Suppressor macrophage (primary cell): ENCODE results near the gene GPSM1.
"Not testable (repeated sequence)": the region's sequence is repeated elsewhere in the genome, so short reads cannot be mapped to it uniquely, and the experiment has no call there.

Experiments
- DNase-seq, 4 experiments: peaks; one replicate each; pipeline ENCODE4 v3.0.0-alpha.2; 2020 to 2022

The GPSM1 gene

DNA sequence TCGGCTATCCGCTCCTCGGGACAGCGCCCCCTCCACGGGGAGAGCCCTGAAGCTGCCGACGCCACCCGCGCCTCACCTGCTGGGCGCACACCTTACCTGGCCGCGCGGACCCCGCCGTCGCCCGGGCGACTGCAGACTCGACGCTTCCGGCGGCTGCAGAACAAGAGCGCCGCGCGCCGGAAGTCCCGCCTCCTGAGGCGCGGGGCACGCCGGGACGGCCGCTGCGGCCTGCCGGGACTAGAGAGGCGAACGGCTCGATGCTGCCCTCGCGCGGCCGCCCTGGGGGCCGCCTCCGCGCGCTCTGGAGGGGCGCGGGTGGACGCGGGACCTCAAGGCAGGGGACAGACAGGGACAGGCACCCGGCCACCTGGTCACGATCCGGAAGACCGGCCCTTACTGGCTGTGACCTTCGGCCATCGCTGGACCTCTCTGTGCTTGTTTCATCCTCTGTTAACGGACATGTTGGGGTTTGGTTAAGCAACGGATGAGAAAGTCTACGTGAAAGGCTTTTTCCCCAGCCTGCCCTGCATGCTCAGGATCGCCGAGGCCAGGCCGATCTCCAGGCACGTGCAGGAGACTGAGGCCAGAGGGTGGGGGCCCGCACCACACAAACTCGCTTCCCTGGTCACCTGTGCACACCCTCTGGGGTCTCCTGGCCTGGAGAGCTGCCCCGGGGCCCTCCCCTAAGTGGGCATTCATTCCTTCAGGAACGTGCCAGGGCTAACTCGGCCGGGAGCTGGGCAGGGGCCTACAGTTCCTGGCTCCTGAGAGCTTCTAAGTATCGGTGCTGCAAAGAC lies 72.9 kb downstream of the GPSM1 start, which contains the start of gene SNAPC4:
Gene SNAPC4 (minus strand): TSS at position 133 of the 797 bp plus-strand sequence. CDS start 1,742 bp downstream, outside the sequence.
- peak; percentile 94 to 97 (median 96) for DNase-seq

- no peak for DNase-seq
Observed at GRCh38 chr9:136401173-136401922, 74.0 kb downstream of the GPSM1 start.

- no peak for DNase-seq
Observed at GRCh38 chr9:136402067-136402466, 74.7 kb downstream of the GPSM1 start.

GRCh38 chr9:136403538-136403914 lies 76.2 kb downstream of the GPSM1 start:
- no peak for DNase-seq

DNA sequence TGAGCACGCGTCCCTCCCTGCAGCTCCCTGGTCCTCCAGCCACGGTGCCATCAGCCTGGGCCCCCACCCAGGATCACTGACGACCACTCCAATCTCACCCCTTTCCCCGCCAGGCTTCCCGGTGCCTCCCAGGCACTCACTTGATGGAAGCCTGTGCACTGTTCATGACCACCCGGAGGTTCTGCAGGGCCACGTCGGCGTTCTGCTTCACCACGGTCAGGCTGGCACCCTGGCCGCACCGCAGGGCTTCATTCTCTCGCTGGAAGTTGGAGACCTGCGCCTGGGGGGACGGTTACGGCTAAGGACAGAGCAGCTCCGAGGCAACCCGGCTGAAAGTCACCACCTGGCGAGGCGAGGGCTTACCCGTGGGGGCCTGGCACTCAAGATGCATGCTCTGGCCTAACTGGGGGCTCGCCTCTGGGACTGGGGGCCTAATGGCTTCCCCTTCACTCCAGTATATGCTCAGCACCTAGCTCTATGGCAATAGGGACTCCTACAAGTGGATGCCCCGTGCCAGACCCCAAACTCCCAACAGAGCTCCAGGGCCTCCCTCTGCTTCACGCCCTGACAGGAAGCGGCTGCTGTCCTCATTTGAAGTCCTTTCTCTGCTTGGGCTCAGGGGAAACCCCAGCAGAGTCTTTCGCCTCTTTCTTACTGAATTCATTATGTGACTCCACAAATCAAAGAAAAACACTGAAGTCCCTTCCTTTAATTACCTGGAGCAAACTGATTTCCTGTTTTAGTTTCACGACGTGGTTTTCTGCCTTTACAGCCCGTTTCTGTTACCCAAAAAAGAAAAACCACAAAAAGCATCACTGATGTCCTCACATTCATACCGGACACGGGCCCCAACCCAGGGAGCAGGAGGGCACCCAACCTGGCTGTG lies 76.8 kb downstream of the GPSM1 start:
- no peak for DNase-seq

DNA sequence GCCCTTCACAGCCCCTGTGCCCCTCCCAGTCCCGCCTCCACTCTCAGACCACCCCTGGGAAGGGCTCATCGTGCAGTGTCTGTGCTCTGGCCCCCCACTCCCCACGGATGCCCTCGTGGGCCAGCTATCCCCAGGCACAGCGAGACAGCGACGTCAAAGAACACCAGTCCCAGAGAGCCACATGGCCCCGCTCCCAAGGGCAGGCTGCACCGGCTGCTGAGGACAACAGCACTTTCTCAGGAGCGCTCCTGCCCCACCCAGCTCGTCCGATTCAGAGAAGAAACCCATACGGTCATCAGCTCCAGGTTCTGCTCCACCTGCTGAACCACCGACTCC lies 77.4 kb downstream of the GPSM1 start:
- DNase-seq, result no peak

DNA sequence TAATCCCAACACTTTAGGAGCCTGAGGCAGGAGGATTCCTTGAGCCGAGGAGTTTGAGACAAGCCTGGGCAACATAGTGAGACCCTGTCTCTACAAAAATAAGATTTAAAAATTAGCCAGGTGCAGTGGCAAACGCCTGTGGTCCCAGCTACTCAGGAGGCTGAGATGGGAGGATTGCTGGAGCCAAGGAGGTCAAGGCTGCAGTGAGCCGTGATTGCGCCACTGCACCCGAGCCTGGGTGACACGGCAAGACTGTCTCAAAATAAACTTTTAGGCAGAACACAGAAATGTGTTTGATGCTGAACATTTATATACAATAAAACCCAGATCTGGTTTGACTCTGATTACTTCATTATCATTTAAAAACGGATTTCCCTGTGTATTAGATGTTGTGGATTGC lies 78.1 kb downstream of the GPSM1 start:
- no peak for DNase-seq

DNA sequence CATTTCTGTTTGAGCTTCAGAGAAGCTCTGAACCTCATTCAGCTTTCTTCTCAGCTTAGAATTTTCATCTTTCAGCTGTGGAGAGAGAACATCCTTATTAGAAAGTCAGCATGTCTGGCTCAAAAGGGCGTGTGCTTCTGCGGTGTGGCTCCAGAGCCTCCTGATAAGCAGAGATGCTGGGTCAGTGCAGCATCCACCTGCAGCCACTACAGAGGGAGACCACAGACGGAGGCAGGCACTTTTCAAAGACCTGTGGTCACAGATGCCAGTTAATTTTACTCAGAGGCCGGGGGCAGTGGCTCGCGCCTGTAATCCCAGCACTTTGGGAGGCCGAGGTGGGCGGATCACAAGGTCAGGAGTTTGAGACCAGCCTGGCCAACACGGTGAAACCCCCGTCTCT lies 78.6 kb downstream of the GPSM1 start:
- not testable (repeated sequence) for DNase-seq

DNA sequence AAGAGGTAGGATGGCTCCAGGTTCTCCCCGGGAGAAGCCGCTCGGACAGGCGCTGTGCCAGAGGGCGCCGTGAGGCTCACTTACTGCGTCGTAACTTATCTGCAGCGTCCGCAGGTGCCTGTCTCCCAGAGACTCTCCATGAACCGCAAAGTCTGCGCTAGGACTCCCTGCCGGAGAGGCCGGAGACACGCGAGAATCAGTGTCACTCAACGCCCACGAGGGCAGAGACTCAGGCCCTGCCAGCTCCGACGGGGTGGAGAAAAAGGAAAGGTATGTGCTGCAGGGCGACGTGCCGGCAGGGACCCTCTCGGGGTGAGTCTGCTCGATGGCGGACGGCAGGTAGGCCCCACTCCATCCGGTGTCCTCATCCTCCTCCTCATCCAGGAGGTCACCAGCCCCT lies 79.7 kb downstream of the GPSM1 start:
- DNase-seq, result not testable (repeated sequence)

GRCh38 chr9:136407911-136408310 lies 80.6 kb downstream of the GPSM1 start:
- no peak for DNase-seq
